ENCODE measurements around the gene SH3PXD2A.
"Not testable (repeated sequence)": the region's sequence is repeated elsewhere in the genome, so short reads cannot be mapped to it uniquely, and the experiment has no call there.

The SH3PXD2A gene

DNA sequence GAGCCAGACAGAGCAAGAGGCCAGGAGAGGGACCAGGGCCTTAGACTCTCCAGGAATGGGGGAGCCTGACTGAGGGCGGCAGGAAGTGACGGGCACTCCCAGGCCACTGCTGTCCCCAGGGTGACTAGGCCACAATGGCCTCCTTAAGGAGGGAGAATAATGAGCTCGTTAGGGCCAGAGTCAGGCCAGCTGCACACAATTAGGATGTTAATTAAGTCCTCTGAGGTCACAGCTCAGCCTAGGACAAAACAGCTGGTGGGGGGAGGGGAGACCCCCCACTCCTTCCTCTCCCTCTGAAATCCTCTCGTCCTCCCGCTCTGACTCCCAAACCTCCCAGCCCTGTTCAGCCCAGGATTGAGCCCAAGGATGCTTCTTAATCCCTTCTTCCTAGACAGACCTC, 218.9 kb downstream of the SH3PXD2A start:
- no peak for DNase-seq

- DNase-seq: no peak
Observed at GRCh38 chr10:103635580-103635979, 219.8 kb downstream of the SH3PXD2A start.

DNA sequence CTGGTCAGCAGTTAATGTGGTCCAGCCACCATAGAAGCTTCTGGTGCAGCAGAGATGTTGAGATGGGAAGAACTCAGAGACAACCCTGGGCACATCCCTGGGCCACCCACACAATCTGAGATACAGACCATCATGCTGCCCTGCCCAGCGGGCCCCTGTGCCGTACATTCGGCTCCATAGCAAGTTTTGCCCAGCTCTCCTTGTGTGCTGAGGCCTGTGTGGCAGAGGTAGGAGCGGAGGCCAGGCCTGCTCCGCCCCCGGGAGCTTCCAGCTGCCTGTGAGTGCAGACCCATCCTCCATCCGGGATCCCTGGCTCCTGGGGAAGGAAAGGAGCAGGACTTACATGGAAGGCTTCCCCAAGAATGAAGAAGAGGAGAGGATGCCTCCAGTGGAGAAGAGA, 221.5 kb downstream of the SH3PXD2A start:
- DNase-seq: no peak

GRCh38 chr10:103632871-103633270, 222.5 kb downstream of the SH3PXD2A start:
- DNase-seq: not testable (repeated sequence)

GRCh38 chr10:103632247-103632642, 223.1 kb downstream of the SH3PXD2A start:
- no peak for DNase-seq

GRCh38 chr10:103630156-103630555, 225.2 kb downstream of the SH3PXD2A start:
- no peak for DNase-seq

GRCh38 chr10:103629581-103629980, 225.8 kb downstream of the SH3PXD2A start:
- no peak for DNase-seq

GRCh38 chr10:103627893-103628292, 227.5 kb downstream of the SH3PXD2A start:
- DNase-seq: no peak

DNA sequence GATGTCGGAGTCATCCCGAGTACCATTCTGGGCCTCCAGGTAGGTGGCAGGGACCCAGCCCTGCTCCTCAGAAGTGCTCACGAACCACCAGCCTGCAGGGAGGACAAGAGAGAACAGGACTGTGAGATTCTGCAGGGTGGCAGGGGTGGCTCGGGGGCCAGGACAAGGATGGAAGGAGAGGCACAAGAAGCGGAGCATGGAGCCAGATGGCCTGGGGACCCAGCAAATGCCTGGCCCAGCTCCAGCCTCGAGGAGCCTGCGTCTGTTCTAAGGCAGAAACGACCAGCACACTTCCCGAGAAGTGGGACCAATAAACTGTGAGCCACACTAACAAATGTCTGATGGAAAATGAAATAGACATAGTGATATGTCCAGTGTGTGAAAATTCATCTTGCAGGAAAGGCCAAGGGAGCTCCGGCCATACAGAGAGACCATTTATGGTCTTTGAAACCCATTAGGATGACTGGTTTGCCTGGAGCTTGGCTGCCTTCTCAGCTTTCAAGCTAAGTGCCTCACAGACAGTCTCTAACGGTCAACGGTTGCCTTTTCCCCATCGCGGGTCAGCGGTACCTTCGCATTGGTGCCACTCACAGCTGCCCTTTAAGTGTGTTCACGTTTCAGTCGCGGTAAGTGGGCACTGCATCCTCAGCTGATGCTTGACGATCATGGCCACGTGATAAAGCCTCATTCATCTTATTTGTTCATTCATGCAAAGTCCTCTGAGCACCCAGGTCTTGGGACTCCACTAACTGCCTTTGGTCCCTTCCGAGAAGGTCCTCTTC, 228.1 kb downstream of the SH3PXD2A start:
- no peak for DNase-seq

DNA sequence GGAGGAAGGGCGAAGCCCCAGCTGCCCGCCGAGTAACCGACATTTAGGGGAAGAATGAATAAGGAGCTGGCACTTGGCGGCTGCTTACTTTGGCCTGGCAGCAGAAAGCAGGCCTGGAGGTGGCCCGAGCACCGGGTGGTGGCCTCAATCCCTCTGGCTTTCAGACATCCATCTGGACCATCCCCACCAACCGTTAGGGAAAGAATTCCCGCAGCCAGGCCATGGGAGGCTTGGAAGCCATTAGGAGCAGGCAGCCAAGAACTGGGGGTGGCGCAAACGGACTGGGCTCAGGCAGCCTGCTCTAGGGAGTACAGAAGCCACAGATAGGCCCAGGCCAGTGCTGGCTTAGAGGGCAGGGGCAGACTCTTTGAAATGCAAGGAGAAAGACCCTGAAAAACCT, 229.2 kb downstream of the SH3PXD2A start:
- DNase-seq: no peak

DNA sequence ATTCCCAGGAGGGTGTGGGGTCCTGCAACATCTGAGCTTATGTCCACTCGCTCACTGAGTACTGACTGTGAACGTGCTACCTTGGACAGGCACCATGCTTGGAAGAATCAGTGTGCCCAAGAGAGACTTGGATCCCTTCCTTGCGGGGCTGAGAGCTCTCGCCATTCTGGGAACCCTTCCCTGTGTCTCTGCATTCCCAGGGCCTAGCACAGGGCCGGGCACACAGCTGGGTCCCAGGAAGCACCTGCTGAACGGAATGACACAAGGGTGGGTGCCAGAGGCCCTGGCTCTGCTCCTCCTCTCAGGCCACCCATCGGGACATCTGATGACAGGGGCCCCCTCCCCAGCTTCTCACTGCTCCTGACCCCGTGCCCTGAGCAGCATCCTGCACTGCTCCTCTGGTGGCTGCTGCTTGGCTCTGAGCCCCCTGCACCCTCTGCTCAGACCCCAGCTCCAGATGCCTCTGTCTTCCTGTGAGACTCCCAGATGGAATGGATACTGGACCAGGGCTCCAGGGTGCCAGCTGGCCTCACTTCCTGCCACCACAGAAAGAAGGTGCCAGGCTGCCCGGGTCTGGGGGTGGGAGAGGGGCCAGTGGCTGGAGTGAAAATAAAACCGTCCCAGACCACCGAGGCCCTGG, 232.3 kb downstream of the SH3PXD2A start:
- no peak for DNase-seq

GRCh38 chr10:103622286-103622685, 233.1 kb downstream of the SH3PXD2A start:
- DNase-seq: no peak

DNA sequence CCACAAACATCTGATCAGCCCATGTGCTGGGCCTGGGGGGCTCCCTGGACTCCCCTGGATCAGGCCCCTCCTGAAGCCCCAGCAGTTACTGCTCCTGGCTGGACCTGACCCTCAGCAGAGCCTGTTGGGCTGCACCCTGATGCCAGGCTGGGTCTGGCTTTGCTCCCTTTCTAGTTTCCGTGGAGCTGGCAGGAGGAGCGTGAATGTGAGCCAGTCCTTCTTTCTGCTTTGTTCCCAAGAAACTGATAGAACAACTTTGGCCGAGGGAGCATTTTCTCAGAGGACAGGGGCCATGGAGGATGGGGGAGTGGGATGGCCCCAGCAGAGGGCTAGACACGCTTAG, 233.6 kb downstream of the SH3PXD2A start:
- DNase-seq: no peak

DNA sequence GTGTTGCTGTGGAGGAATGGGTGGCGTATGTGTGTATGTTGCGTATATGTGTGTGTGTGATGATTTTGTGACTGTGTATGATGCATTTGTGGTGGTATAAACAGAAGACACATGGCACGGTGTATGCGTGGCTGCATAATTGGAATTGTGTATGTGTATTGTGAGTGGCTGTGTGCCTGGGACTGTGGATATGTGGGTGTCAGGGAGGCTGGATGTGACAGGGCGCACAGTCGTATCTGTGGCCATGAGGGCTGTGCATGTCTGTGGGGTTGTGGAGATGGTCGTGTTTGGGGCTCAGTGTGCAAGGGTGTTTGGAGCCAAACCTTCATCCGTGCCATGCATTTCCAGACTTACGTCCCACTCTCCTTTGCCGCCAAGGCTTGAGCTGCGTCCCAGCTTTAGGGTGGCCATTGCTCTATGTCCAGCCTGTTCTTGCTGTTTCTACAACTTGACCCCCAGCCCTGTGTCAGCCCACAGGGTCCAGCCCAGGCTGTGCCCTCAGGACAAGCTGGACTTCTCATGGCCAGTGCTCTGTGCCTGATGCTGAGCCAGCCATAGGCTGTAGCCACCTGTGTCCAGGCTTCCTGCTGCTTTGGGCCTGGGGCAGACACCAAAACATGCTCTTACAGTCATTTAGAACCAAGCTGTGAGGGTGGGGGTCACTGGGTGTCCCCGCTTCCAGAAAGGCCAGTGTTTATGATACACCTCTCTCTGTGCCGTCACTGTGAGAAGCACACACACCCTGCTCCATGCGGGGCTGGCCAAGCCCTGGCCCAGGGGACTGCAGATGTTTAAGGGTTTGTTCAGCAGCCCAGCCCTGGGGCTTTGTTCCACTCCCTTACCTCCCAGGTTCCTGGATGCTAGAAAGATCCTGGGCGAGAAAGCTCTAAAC, 234.2 kb downstream of the SH3PXD2A start:
- DNase-seq: no peak

DNA sequence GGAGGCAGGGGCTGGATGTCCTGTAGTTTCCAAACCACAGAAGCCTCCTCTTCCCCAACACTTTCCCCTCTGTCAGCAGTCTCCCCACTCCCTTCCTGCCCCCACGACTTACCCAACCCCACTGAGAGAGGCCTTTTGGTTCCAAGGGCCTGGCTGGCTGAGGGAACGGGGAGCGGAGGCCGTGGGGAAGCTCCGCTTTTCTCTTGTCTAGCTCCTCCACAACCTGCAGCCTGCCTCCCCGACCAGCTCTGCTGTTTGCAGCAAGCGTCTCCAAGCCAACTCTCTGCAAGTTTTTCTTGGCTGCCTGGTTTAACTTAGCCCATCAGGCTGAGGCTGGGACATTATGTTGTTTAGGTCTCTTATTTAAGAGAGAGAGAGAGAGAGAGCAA, 235.0 kb downstream of the SH3PXD2A start:
- no peak for DNase-seq

DNA sequence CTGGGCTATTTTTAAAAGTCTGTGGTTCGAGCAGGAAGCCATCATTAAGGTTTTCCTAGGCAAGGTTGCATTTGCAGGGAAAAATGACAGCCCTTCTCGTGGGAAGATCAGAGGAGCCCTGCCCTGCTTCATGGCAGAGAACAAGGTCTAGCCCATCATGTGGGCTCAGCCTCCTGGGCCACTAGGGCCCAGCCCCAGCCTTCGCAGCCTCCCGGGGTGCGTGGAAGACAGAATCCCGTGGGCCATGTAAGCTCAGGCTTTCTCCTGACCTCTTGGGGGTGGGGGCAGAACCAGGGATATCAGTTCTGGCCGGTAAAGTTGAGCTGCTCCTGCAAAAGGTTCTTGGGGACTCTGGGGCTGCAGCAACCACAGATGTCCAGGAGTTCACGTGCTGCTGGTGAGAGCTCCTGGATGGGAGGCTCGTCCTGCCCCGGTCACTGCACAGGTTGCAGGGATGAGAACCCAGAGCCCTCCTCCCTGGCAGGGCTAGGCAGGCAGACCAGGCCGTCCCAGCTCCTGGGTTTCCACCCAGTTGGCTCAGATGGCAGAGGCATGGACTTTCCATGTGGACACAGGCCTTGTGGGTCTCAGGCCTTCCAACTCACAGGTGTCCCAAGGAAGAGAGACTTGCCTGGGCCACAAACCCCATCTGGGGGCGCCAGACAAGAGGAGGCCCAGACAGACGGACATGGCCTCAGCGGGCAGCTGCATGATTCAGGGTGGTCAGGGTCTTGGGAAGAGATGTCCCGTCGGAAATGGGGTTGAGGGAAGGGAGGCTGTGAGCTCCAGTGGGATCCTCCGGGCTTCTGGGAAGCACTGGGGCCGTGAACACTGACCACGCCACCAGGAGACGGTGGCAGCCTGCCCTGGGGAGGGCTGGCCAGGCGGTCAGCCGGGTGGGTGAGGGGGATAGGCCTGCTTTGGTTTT, 235.7 kb downstream of the SH3PXD2A start:
- no peak for DNase-seq

DNA sequence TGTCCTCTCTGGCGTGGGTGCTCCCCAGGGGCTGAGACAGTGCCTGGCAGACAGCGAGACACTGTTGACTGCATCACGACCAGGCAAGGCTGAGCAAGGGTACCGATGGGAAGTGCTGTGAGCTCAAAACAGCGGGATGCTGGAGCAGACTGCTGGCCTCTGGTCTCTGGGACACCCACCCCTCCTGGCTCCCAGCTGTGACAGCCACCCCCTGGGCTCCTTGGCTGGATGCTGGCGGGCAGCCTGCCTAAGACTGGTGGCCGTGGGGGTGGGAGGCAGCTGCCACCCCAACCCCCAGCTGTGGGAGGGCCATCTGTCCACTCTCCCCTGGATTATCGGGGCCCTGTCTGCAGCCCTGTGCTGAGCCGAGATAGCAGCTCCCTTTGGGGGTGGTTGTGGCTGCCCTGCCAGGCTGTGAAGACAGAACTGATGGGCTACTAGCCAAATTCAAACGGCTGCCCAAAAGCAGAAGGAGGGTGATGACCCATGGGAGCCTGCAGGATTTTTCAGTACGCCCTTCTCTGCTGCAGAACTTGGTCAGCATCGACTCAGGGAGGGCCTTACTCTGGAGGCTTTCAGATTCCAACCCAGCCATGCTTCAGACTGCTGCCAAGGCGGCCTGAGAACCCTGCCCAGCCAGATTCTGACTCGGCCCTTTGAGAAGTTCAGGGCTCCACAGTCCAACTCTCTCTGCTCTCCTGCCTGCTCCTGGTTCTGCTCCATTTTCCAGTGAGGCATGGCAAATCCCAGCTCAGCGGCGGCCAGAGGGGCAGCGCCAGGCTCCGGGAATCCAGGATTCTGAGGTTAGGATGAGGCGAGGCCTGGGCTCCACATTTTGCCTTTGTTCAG, 236.6 kb downstream of the SH3PXD2A start:
- DNase-seq: no peak

GRCh38 chr10:103617602-103618385, 237.6 kb downstream of the SH3PXD2A start:
- DNase-seq: no peak

- DNase-seq: no peak
Observed at GRCh38 chr10:103616705-103617601, 238.4 kb downstream of the SH3PXD2A start.
